HL-60 (cell line): ENCODE measurements around the gene TUBD1.

Experiments used
- DNase-seq, 2 experiments: peaks; one replicate each; pipeline ENCODE4 v3.0.0-alpha.2; 2010 to 2020; ENCODE audit warnings: low read depth in 1 of 2, low spot score in 1 of 2
- H3K27ac ChIP-seq: fragments of 250-450 bp; sonication (Bioruptor Pico); replicated peaks from 2 replicates; pipeline ENCODE4 v1.5.1; 2020; ENCODE audit warnings: mild to moderate bottlenecking, moderate library complexity
- H3K27me3 ChIP-seq: fragments of 250-450 bp; sonication (Bioruptor Pico); 2 replicates; pipeline ENCODE4 v1.5.1; 2021; ENCODE audit warnings: mild to moderate bottlenecking, moderate library complexity; ENCODE audit not compliant: insufficient read depth, poor library complexity, severe bottlenecking
- H3K4me3 ChIP-seq: replicated peaks from 2 replicates; pipeline ENCODE4 v1.5.1; 2011; ENCODE audit warnings: mild to moderate bottlenecking, control low read depth, low read length; ENCODE audit not compliant: insufficient read depth
- CTCF ChIP-seq: IDR thresholded peaks from one replicate; pipeline ENCODE4 v1.5.1; 2011; ENCODE audit warnings: low read length, control low read depth, inconsistent platforms; ENCODE audit not compliant: insufficient read depth
- GABPA ChIP-seq: IDR thresholded peaks from 2 replicates; pipeline ENCODE4 v1.6.1; 2012; ENCODE audit warnings: low read depth
- POLR2AphosphoS5 ChIP-seq: IDR thresholded peaks from 2 replicates; pipeline ENCODE4 v1.6.1; 2012; ENCODE audit warnings: low read depth
- REST ChIP-seq: IDR thresholded peaks from 2 replicates; pipeline ENCODE4 v1.6.1; 2012; ENCODE audit warnings: low read depth; ENCODE audit not compliant: insufficient replicate concordance
- SPI1 ChIP-seq: IDR thresholded peaks from 2 replicates; pipeline ENCODE4 v1.6.1; 2012; ENCODE audit warnings: low read depth, mild to moderate bottlenecking, borderline replicate concordance

TUBD1 gene

GRCh38 chr17:59903455-59903854, 10.7 kb upstream of the TUBD1 start:
- no peak for TF ChIP-seq CTCF
- no peak for TF ChIP-seq REST
- no peak for TF ChIP-seq SPI1
- no peak for TF ChIP-seq GABPA
- no peak for TF ChIP-seq POLR2AphosphoS5
- no peak for DNase-seq
- H3K27me3 ChIP-seq: no peaks in the 10 kb centered on the region
- no peak overlapping the region for H3K4me3 ChIP-seq
- no peak overlapping the region for H3K27ac ChIP-seq

- no peak for DNase-seq
- no peak overlapping the region for H3K27ac ChIP-seq
- TF ChIP-seq CTCF (no peak), POLR2AphosphoS5 (no peak), REST (no peak), SPI1 (no peak), GABPA (no peak)
- H3K27me3 ChIP-seq: no peaks in the 10 kb centered on the region
- H3K4me3 ChIP-seq: no peak overlapping the region
Observed at GRCh38 chr17:59901604-59902003, 8.9 kb upstream of the TUBD1 start.

- H3K27ac ChIP-seq: 0 out of 2 replicates have a peak overlapping the region, but pooled peaks have one; percentile 6
- peak; percentile 43 to 63 for DNase-seq
- TF ChIP-seq CTCF: peak; percentile 81
- no peak for TF ChIP-seq REST
- H3K27me3 ChIP-seq: no peaks in the 10 kb centered on the region
- no peak overlapping the region for H3K4me3 ChIP-seq
Observed at GRCh38 chr17:59899099-59899498, 6.4 kb upstream of the TUBD1 start.
